PFSK-1 (cell line): Measurements from ENCODE around the gene CARMIL1.

Experiments used
- FOXP2 ChIP-seq: optimal IDR thresholded peaks from 2 replicates; pipeline ENCODE3; 2011; ENCODE audit warnings: borderline replicate concordance, control low read depth, inconsistent platforms; ENCODE audit not compliant: insufficient read depth; ENCODE audit errors: extremely low read length, extremely low read depth
- POLR2AphosphoS5 ChIP-seq: IDR thresholded peaks from 2 replicates; pipeline ENCODE4 v1.6.1; 2012; ENCODE audit warnings: low read depth, mild to moderate bottlenecking, control low read depth, low read length, moderate library complexity
- REST ChIP-seq, 2 experiments: IDR thresholded peaks; 2 replicates each; pipeline versions ENCODE4 v1.6.1 to v1.8.0; 2011 to 2012; ENCODE audit warnings: low read depth in 2 of 2, low read length in 2 of 2, control low read depth in 1 of 2, inconsistent platforms in 1 of 2, mild to moderate bottlenecking in 1 of 2, moderate library complexity in 1 of 2; ENCODE audit not compliant: insufficient read depth in 1 of 2
- SIN3A ChIP-seq: IDR thresholded peaks from 2 replicates; pipeline ENCODE4 v1.6.1; 2012; ENCODE audit warnings: mild to moderate bottlenecking, low read length, moderate library complexity, borderline replicate concordance; ENCODE audit not compliant: insufficient read depth
- TAF1 ChIP-seq: IDR thresholded peaks from 2 replicates; pipeline ENCODE4 v1.6.1; 2012; ENCODE audit warnings: low read length, control low read depth, borderline replicate concordance; ENCODE audit not compliant: insufficient read depth

The CARMIL1 gene

GRCh38 chr6:25302151-25302550 lies 23.0 kb downstream of the CARMIL1 start:
- TF ChIP-seq FOXP2 (no peak), POLR2AphosphoS5 (no peak), TAF1 (no peak), REST (IDR thresholded peaks at IDR 0.05; ENCODE audit: insufficient read depth in 1 of 2, low read depth in 2 of 2, low read length in 2 of 2) (no peak), SIN3A (no peak)

- TF ChIP-seq FOXP2 (no peak), POLR2AphosphoS5 (no peak), SIN3A (no peak), TAF1 (no peak), REST (IDR thresholded peaks at IDR 0.05; ENCODE audit: insufficient read depth in 1 of 2, low read depth in 2 of 2, low read length in 2 of 2) (no peak)
Observed at GRCh38 chr6:25302677-25303128, 23.5 kb downstream of the CARMIL1 start.

GRCh38 chr6:25303254-25303653 lies 24.1 kb downstream of the CARMIL1 start:
- no peak for TF ChIP-seq FOXP2
- TF ChIP-seq SIN3A = no peak
- TF ChIP-seq POLR2AphosphoS5 = no peak
- no peak for TF ChIP-seq REST (IDR thresholded peaks at IDR 0.05; ENCODE audit: insufficient read depth in 1 of 2, low read depth in 2 of 2, low read length in 2 of 2)
- no peak for TF ChIP-seq TAF1

- no peak for TF ChIP-seq FOXP2
- no peak for TF ChIP-seq REST (IDR thresholded peaks at IDR 0.05; ENCODE audit: insufficient read depth in 1 of 2, low read depth in 2 of 2, low read length in 2 of 2)
- TF ChIP-seq POLR2AphosphoS5 = no peak
- TF ChIP-seq SIN3A = no peak
- no peak for TF ChIP-seq TAF1
Observed at GRCh38 chr6:25306379-25306778, 27.2 kb downstream of the CARMIL1 start.
